ENCODE results near the gene CCDC149. TPM values are rescaled to one million over a fixed set of nuclear protein-coding genes. Genes with fewer than 3 reads are reported as not detected.

The CCDC149 gene
- total RNA-seq, 1 donor from 2014 or later: not detected

GRCh38 chr4:24887881-24888430, 24.9 kb downstream of the CCDC149 start:
- DNase-seq (ENCODE audit: low spot score): no peak
- H3K27ac Mint-ChIP-seq: no peak overlapping the region
- H3K9me3 Mint-ChIP-seq: no peaks in the 10 kb centered on the region
- peaks cover 2% of the 10 kb centered on the region for H3K27me3 Mint-ChIP-seq (ENCODE audit: low read depth)
- no peaks in the 10 kb centered on the region for H3K4me1 Mint-ChIP-seq (ENCODE audit: low read depth)
- intact Hi-C loops (cut with micrococcal nuclease): no loop called here
- H3K36me3 Mint-ChIP-seq (ENCODE audit: low read depth): no peaks in the 10 kb centered on the region
- H3K4me3 Mint-ChIP-seq (ENCODE audit: low read depth): no peak overlapping the region

- Mint-ChIP-seq H3K4me3 (ENCODE audit: low read depth) (no peak overlapping the region), H3K27ac (no peak overlapping the region), H3K36me3 (ENCODE audit: low read depth) (no peaks in the 10 kb centered on the region), H3K4me1 (ENCODE audit: low read depth) (no peaks in the 10 kb centered on the region), H3K9me3 (no peaks in the 10 kb centered on the region), H3K27me3 (ENCODE audit: low read depth) (peaks cover 2% of the 10 kb centered on the region)
- no peak for DNase-seq (ENCODE audit: low spot score)
- intact Hi-C loops (cut with micrococcal nuclease): no loop called here
Observed at GRCh38 chr4:24886596-24886995, 26.2 kb downstream of the CCDC149 start.

DNA sequence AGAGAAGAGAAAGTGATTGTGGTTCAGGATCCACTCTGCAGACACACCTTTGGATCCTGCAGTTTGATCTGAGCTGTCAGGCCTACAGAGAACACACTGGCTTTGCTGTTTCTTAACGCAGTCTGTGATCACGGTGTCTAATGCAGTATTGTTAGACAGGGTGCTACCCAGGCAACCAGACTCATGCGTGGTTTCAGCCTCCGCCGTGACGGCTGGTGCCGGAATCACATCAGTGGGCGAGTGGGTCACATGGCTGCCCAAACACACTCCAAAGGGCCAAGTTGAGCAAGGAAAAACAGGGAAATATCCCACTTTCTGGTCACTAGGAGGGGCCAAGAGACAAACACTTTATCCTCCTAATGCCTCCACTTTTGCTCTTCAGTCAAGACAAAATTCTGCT, 27.5 kb downstream of the CCDC149 start:
- intact Hi-C loops (cut with micrococcal nuclease): no loop called here
- Mint-ChIP-seq H3K27me3 (ENCODE audit: low read depth) (peaks cover 2% of the 10 kb centered on the region), H3K4me3 (ENCODE audit: low read depth) (no peak overlapping the region), H3K9me3 (no peaks in the 10 kb centered on the region), H3K4me1 (ENCODE audit: low read depth) (no peaks in the 10 kb centered on the region), H3K36me3 (ENCODE audit: low read depth) (no peaks in the 10 kb centered on the region), H3K27ac (no peak overlapping the region)
- no peak for DNase-seq (ENCODE audit: low spot score)

GRCh38 chr4:24884902-24885301, 27.9 kb downstream of the CCDC149 start:
- Mint-ChIP-seq H3K27me3 (ENCODE audit: low read depth) (peaks cover 2% of the 10 kb centered on the region), H3K4me3 (ENCODE audit: low read depth) (no peak overlapping the region), H3K9me3 (no peaks in the 10 kb centered on the region), H3K36me3 (ENCODE audit: low read depth) (no peaks in the 10 kb centered on the region), H3K27ac (no peak overlapping the region), H3K4me1 (ENCODE audit: low read depth) (no peaks in the 10 kb centered on the region)
- DNase-seq (ENCODE audit: low spot score): no peak
- intact Hi-C loops (cut with micrococcal nuclease): no loop called here

GRCh38 chr4:24881508-24882196, 31.2 kb downstream of the CCDC149 start:
- H3K9me3 Mint-ChIP-seq: no peaks in the 10 kb centered on the region
- no peaks in the 10 kb centered on the region for H3K4me1 Mint-ChIP-seq (ENCODE audit: low read depth)
- no peak for DNase-seq (ENCODE audit: low spot score)
- no peaks in the 10 kb centered on the region for H3K36me3 Mint-ChIP-seq (ENCODE audit: low read depth)
- no peak overlapping the region for H3K4me3 Mint-ChIP-seq (ENCODE audit: low read depth)
- H3K27ac Mint-ChIP-seq: no peak overlapping the region
- intact Hi-C loops (cut with micrococcal nuclease): no loop called here
- no peaks in the 10 kb centered on the region for H3K27me3 Mint-ChIP-seq (ENCODE audit: low read depth)

GRCh38 chr4:24880186-24880585, 32.7 kb downstream of the CCDC149 start:
- no peaks in the 10 kb centered on the region for H3K27me3 Mint-ChIP-seq (ENCODE audit: low read depth)
- H3K9me3 Mint-ChIP-seq: no peaks in the 10 kb centered on the region
- no peak for DNase-seq (ENCODE audit: low spot score)
- intact Hi-C loops (cut with micrococcal nuclease): no loop called here
- H3K4me3 Mint-ChIP-seq (ENCODE audit: low read depth): no peak overlapping the region
- no peaks in the 10 kb centered on the region for H3K4me1 Mint-ChIP-seq (ENCODE audit: low read depth)
- no peaks in the 10 kb centered on the region for H3K36me3 Mint-ChIP-seq (ENCODE audit: low read depth)
- H3K27ac Mint-ChIP-seq: no peak overlapping the region

- no peaks in the 10 kb centered on the region for H3K27me3 Mint-ChIP-seq (ENCODE audit: low read depth)
- H3K27ac Mint-ChIP-seq: no peak overlapping the region
- no peak overlapping the region for H3K4me3 Mint-ChIP-seq (ENCODE audit: low read depth)
- DNase-seq (ENCODE audit: low spot score): no peak
- no peaks in the 10 kb centered on the region for H3K4me1 Mint-ChIP-seq (ENCODE audit: low read depth)
- no peaks in the 10 kb centered on the region for H3K36me3 Mint-ChIP-seq (ENCODE audit: low read depth)
- intact Hi-C loops (cut with micrococcal nuclease): no loop called here
- H3K9me3 Mint-ChIP-seq: no peaks in the 10 kb centered on the region
Observed at GRCh38 chr4:24878636-24879016, 34.2 kb downstream of the CCDC149 start.

- intact Hi-C loops (cut with micrococcal nuclease): no loop called here
- Mint-ChIP-seq H3K27me3 (ENCODE audit: low read depth) (no peaks in the 10 kb centered on the region), H3K36me3 (ENCODE audit: low read depth) (no peaks in the 10 kb centered on the region), H3K9me3 (no peaks in the 10 kb centered on the region), H3K4me3 (ENCODE audit: low read depth) (no peak overlapping the region), H3K4me1 (ENCODE audit: low read depth) (no peaks in the 10 kb centered on the region), H3K27ac (no peak overlapping the region)
- no peak for DNase-seq (ENCODE audit: low spot score)
Observed at GRCh38 chr4:24877868-24878635, 34.8 kb downstream of the CCDC149 start.

GRCh38 chr4:24876431-24876830, 36.4 kb downstream of the CCDC149 start:
- intact Hi-C loops (cut with micrococcal nuclease): no loop called here
- no peaks in the 10 kb centered on the region for H3K9me3 Mint-ChIP-seq
- no peaks in the 10 kb centered on the region for H3K27me3 Mint-ChIP-seq (ENCODE audit: low read depth)
- no peak overlapping the region for H3K4me3 Mint-ChIP-seq (ENCODE audit: low read depth)
- DNase-seq (ENCODE audit: low spot score): no peak
- no peaks in the 10 kb centered on the region for H3K4me1 Mint-ChIP-seq (ENCODE audit: low read depth)
- no peak overlapping the region for H3K27ac Mint-ChIP-seq
- no peaks in the 10 kb centered on the region for H3K36me3 Mint-ChIP-seq (ENCODE audit: low read depth)

GRCh38 chr4:24872720-24873119, 40.1 kb downstream of the CCDC149 start:
- Mint-ChIP-seq H3K36me3 (ENCODE audit: low read depth) (no peaks in the 10 kb centered on the region), H3K27ac (no peak overlapping the region), H3K4me1 (ENCODE audit: low read depth) (no peaks in the 10 kb centered on the region), H3K4me3 (ENCODE audit: low read depth) (no peak overlapping the region), H3K9me3 (no peaks in the 10 kb centered on the region), H3K27me3 (ENCODE audit: low read depth) (no peaks in the 10 kb centered on the region)
- DNase-seq (ENCODE audit: low spot score): no peak
- intact Hi-C loops (cut with micrococcal nuclease): no loop called here

DNA sequence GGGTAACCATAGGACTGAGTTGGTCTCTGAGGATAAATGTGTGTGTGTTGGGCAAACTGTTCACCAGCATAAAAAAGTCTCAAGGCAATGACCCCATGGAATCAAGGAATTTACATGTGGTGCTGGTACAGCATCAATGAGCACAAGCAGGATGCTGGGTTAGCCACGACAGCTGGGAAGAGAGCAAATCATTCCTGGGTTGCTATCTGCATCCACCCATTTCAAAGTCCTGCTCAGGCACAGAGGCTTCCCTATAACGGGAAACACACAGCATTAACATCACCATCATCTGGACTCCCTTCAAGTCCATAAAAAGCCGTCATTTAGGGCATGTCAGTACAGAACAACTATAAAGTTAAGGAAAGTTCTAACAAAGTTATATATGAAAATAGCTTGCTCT, 41.6 kb downstream of the CCDC149 start:
- intact Hi-C loops (cut with micrococcal nuclease): no loop called here
- DNase-seq (ENCODE audit: low spot score): no peak
- Mint-ChIP-seq H3K36me3 (ENCODE audit: low read depth) (no peaks in the 10 kb centered on the region), H3K27me3 (ENCODE audit: low read depth) (no peaks in the 10 kb centered on the region), H3K9me3 (no peaks in the 10 kb centered on the region), H3K27ac (no peak overlapping the region), H3K4me3 (ENCODE audit: low read depth) (no peak overlapping the region), H3K4me1 (ENCODE audit: low read depth) (no peaks in the 10 kb centered on the region)

DNA sequence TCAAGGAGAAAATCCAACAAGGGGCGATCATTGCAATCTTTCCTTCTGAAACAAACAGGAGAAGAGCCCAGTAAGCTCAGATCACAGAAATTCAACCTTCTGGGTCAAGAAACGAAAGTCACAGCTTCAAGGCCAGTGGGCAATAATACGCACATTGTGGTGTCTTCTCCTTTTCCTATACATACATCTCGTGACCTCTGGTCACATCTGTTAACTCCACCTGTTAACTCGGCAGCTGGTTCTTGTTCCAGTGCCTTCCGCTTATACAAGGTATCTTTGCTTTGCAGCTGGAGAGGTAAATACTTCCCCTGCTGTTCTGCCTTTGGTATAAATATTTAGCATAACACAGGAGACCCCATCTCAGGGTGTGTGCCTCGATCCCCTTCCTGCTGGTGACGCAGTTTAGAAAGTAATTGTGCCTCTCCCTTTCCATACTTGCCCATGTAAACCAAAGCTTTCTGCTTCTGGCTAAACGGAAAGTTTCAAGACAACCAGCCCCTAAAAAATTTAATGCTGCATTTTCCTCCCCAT, 45.0 kb downstream of the CCDC149 start:
- Mint-ChIP-seq H3K4me1 (ENCODE audit: low read depth) (no peaks in the 10 kb centered on the region), H3K27me3 (ENCODE audit: low read depth) (no peaks in the 10 kb centered on the region), H3K4me3 (ENCODE audit: low read depth) (no peak overlapping the region), H3K27ac (no peak overlapping the region), H3K36me3 (ENCODE audit: low read depth) (no peaks in the 10 kb centered on the region), H3K9me3 (peaks cover 14% of the 10 kb centered on the region)
- intact Hi-C loops (cut with micrococcal nuclease): no loop called here
- DNase-seq (ENCODE audit: low spot score): no peak

DNA sequence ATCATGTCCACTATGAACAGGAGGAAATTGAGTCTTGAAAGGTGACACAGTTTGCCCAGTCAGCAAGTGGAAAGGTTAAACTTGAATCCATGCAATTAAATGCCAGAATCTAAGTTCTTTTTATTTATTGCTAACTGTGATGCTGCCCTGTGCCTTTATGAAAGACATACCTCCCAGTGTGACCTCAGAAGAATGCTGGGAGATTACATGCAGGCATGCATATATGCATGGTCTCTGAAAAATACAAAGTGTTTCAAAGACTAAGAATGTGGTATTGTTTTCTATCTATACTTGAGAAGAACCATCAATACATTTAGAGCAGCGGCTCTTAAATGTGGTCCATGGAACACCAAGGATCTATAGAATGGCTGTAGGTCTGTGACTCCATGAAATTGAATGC, 45.6 kb downstream of the CCDC149 start:
- Mint-ChIP-seq H3K4me3 (ENCODE audit: low read depth) (no peak overlapping the region), H3K27ac (no peak overlapping the region), H3K36me3 (ENCODE audit: low read depth) (no peaks in the 10 kb centered on the region), H3K9me3 (peaks cover 14% of the 10 kb centered on the region), H3K27me3 (ENCODE audit: low read depth) (no peaks in the 10 kb centered on the region), H3K4me1 (ENCODE audit: low read depth) (no peaks in the 10 kb centered on the region)
- intact Hi-C loops (cut with micrococcal nuclease): no loop called here
- no peak for DNase-seq (ENCODE audit: low spot score)

Data from activated T-helper 2 cell treated with anti-CD3 and anti-CD28 coated beads, Interferon-gamma antibody, Interleukin-2, Interleukin-4, amounts not matched to agents 10 μg/mL and 5 μg/mL and 100 μg/mL, durations not matched to agents 14 hours and 24 hours and 36 hours (primary cell).